Measurements from ENCODE around the gene GHRHR. TPM values are rescaled to one million over a fixed set of nuclear protein-coding genes. Genes with fewer than 3 reads are reported as not detected.

Gene GHRHR
- total and polyA plus RNA-seq, 9 of the 15 experiments (the other 6 are each of a cell fraction or from before 2014, with no cell fraction given): not detected

DNA sequence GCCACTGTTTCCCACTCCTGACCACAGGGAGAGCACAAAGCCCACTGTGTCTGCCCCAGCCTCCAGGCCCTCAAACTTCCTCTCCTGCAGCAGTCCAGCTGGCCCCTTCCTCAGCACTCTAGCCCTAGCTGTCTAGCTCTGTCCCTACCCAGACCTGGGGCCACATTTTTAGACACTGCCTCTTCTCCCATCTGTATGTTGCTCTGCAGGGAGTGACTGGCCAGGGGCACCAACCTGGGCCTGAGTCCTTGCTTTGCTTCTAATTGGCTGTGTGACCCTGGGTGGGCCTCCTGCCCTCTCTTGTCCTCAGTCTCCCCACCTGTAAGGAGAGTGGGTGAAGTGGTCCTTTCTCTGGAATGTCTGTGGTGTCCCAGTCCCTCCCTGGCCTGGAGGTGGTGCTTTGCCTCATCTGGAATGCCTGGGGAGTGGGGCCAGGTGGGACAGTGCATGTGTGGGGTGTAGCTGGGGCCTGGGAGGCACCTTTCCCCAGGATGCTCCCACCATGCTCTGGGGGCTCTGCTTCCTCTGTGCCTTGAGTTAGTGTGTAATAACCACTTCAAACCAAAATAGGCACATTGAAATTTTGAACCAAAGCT is 27.0 kb upstream of the GHRHR start (continued):
- TF ChIP-seq REST (IDR thresholded peaks at IDR 0.05; ENCODE audit: borderline replicate concordance) (no peak), REST (CRISPR knock-in tag; IDR thresholded peaks at IDR 0.05; ENCODE audit: low read depth) (no peak), ZBTB49 (CRISPR knock-in tag; IDR thresholded peaks at IDR 0.05; ENCODE audit: borderline replicate concordance) (no peak), GTF2E2 (tag; IDR thresholded peaks at IDR 0.05) (no peak), SAP30 (IDR thresholded peaks at IDR 0.05; ENCODE audit: borderline replicate concordance, insufficient read depth, low read depth, low read length, poor library complexity, severe bottlenecking) (no peak), ARHGAP35 (IDR thresholded peaks at IDR 0.05; ENCODE audit: partially characterized antibody) (no peak), NFIX (CRISPR knock-in tag; IDR thresholded peaks at IDR 0.05; ENCODE audit: low read depth) (no peak)
- TF ChIP-seq, protein P1, sequence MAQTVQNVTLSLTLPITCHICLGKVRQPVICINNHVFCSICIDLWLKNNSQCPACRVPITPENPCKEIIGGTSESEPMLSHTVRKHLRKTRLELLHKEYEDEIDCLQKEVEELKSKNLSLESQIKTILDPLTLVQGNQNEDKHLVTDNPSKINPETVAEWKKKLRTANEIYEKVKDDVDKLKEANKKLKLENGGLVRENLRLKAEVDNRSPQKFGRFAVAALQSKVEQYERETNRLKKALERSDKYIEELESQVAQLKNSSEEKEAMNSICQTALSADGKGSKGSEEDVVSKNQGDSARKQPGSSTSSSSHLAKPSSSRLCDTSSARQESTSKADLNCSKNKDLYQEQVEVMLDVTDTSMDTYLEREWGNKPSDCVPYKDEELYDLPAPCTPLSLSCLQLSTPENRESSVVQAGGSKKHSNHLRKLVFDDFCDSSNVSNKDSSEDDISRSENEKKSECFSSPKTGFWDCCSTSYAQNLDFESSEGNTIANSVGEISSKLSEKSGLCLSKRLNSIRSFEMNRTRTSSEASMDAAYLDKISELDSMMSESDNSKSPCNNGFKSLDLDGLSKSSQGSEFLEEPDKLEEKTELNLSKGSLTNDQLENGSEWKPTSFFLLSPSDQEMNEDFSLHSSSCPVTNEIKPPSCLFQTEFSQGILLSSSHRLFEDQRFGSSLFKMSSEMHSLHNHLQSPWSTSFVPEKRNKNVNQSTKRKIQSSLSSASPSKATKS (CRISPR knock-in tag; IDR thresholded peaks at IDR 0.05): no peak

All from K562 (cell line).